Daoy (cell line): ENCODE data around the gene YIPF1. TPM values are rescaled to one million over a fixed set of nuclear protein-coding genes. Genes with fewer than 3 reads are reported as not detected.
"Not testable (repeated sequence)": the region's sequence is repeated elsewhere in the genome, so short reads cannot be mapped to it uniquely, and the experiment has no call there.

ENCODE experiments used
- DNase-seq: peaks from one replicate; pipeline ENCODE4 v3.0.0-alpha.2; 2015; ENCODE audit warnings: low read depth
- total RNA-seq: library from RNA; depleted of rRNA; stranded (reverse); fragments of >200 nt; shearing (Covaris generic); gene quantifications from 2 replicates; pipeline ENCODE4 v1.2.3, GENCODE V29; 2014

Gene YIPF1
- total RNA-seq, 1 experiment from 2014 or later, result 19.7 TPM

DNA sequence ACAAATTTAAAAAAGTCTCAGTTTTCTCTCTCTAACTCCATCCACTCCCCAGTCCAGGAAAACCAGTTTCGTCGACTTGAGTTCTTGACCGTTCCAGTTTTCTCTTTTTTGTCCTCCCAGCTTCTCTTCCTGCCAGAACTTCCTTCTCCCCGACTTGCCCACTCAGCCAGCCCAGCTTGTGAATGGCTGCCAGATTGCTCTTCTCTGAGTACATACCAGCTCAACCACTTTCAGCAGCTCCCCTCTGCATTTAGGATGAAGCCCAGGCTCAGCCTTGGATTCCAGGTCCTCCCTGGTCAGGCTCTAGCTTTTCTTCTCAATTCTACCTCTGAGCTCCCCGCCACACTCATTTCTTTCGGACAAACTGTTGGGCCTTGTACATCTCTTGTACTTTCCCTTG is 5.8 kb upstream of the YIPF1 start:
- no peak for DNase-seq

DNA sequence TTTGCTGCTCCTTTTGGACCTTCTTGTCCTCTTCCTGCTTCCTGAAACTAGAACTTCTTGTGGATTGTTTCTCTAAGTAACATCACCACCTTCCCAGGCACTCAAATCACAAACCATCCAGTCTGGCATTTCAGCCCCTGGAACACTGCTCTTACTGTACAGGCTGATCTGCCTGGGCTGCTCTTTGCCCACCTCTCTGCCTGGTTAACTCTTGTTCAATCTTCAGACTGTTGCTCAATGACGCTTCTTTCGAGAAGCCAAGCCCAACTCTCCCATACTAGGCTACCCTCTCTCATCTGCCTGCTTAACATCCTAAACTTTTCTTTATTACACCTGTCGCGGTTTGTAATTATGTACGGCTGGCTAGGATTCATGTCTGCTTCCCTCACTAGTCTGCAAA is 5.0 kb upstream of the YIPF1 start:
- DNase-seq, result no peak

DNA sequence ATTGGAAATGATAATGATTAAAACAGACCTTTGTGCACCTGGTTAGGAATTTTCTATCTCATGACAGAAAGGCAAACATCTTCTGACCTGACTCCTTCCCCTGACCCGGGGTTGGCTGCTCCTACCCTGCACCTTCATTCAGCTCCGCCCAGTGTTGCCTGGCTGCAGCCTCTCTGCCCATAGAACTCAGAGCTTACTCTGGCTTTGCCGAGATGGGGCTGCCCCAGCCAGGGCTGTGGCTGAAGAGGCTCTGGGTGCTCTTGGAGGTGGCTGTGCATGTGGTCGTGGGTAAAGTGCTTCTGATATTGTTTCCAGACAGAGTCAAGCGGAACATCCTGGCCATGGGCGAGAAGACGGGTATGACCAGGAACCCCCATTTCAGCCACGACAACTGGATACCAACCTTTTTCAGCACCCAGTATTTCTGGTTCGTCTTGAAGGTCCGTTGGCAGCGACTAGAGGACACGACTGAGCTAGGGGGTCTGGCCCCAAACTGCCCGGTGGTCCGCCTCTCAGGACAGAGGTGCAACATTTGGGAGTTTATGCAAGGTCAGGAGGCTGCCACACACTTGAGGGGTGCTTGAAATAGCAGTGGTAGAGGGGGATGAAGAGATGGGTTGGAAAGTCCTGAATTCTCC is 4.5 kb upstream of the YIPF1 start, which contains the start of gene DIO1:
Gene DIO1, plus strand, starts transcription at position 189 of the 638 bp plus-strand sequence. Its CDS starts 24 bp downstream, at position 213.
- DNase-seq, result no peak

DNA sequence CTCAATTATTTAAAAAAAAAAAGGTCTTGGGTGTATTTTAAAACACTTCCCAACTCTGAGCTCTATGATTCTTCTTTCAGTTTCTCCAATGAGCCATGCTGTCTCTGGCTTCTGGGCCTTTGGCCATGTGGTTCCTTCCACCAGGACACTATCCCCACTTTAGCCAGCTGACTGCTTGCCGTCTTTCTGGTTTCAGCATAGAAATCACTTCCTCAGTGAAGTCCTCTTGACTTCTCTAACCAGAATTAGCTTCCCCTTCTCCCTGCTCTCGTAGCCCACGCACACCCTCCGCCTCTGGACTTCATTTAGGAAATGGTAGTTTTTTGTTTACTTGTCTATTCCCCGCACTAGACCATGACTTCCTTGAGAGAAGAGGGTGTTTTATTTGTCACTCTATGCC is 3.3 kb upstream of the YIPF1 start:
- no peak for DNase-seq

DNA sequence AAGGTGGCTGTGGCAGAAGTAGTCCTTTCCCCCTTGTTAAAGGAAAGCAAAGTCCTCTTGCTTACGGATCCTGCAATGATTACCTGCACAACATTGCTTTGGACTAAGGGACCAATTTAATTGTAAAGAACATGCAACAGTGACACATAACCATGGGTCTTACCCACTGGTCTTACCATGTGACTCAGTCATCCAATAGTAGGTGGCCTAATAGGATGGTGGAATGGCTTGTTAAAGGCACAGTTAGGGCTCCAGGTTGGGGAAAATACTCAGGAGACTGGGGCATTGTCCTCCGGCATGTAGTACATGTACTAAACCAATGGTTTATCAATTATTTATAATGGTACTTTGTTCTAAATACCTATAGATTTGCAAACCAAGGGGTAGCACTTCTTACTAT is 2.1 kb upstream of the YIPF1 start:
- no peak for DNase-seq

DNA sequence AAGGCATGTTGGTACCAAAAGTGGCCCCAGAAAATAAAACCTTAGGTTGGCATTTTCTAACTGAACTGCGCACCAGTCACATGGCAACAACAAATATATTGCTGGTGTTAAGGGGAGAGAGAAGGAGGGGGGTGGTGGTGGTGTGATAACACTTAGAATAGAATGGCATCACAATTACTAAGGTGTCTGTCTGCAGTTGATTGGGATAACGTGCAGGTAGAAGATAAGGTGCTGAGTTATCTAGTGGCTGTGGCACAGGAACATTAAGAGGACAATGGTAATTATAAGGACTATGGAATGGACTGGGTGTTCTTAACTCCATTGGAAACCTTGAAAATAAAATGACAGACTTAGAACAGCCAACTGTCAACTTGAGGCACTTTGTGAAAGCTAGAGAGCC is 1.4 kb upstream of the YIPF1 start:
- no peak for DNase-seq

DNA sequence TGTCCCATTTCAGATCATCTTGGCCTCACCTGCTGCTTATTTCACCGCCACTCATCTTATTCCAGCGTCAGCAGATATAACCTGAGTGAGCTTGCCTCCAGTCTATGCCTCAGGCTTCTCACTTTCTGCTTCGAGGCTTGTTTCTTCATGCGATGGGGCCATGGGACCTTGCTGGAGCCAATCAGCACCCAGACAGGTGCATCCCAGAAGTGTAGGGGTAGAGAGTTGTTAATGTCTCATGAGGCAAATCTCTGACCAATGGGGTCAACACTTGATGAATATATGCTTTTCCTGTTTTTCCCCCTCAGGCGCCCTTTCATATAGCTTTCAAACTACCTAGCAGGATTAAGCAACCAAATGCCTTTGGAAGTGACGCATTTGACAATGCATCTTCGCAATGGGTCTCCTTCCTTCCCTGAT is 935 bp upstream of the YIPF1 start:
- DNase-seq, result no peak

DNA sequence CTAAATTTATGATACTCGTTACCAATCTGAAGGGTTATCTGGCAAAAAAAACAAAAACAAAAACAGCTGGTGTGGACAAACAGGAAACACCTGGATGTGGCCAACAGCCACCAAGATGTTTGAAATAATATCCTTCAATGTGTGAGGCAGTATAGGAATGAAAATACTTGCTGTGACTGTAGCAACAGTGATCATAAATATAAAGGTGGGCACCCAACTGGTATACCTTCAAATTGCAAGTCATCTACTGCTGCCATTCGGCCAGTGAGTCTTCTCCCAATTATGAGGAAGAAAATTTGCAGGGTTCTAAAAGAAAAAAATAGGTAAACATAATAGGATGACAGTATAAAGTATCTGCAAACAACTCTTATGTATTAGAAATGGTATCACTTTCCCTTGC is 916 bp downstream of the YIPF1 start:
- DNase-seq, result no peak

DNA sequence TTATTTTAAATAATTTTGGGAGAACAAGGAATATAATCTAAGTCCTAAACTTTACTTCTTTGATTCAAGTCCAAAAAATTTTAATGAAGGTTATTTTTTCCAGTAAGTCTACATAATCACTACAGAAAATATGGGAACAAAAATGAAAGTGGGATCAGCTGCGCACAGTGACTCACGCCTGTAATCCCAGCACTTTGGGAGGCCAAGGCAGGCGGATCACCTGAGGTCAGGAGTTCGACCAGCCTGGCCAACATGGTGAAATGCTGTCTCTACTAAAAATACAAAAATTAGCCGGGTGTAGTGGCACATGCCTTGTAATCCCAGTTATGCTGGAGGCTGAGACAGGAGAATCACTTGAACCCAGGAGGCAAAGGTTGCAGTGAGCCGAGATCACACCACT is 6.0 kb downstream of the YIPF1 start:
- not testable (repeated sequence) for DNase-seq

DNA sequence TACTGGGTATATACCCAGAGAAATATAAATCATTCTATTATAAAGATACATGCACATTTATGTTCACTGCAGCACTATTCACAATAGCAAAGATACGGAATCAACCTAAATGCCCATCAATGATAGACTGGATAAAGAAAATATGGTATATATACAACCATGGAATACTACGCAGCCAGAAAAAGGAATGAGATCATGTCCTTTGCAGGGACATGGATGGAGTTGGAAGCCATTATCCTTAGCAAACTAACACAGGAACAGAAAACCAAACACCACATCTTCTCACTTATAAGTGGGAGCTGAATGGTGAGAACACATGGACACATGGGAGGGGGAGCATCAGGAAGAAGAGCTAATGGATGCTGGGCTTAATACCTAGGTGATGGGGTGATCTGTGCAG is 7.7 kb downstream of the YIPF1 start:
- not testable (repeated sequence) for DNase-seq

DNA sequence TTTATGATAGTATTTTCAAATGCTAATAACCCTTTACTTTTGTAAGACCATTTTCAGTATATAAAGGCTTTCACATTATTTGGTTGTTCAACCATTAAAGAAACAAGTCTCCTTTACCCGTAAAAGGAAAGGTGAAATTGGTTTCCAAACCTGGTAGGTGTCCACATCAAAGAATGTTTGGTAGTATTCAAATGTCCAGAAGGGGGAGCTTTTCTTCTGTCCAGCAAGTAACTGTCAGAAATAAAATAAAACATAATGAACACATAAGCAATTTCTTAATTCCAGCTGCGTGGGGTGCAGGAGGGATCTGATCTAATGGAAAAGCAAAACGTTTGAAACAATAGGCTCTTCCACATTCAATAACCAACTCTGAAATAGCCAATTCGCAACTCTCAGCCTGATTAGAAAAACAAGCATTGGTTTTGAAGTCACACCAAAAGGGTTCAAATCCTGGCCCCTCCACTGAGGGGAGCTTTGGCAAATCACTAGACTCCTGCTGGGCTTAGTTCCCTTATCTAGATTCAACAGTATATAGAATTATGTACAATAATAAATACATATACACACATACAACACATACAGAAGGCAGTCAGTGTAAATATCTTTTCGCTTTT is 11.0 kb downstream of the YIPF1 start:
- DNase-seq, result peak; percentile 15

DNA sequence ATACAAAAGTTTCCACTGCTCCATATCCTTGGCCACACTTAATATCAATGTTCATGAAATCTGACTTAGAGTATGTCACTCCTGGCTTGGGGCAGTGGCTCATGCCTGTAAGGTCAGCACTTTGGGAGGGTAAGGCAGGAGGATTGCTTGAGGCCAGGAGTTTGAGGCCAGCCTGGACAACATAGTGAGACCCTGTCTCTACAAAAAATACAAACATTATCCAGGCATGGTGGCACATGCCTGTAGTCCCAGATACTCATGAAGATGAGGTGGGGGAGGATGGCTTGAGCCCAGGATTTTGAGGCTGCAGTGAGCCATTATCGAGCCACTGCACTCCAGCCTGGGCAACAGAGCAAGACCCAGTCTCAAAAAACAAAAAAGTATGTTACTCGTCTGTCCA is 14.4 kb downstream of the YIPF1 start:
- not testable (repeated sequence) for DNase-seq

DNA sequence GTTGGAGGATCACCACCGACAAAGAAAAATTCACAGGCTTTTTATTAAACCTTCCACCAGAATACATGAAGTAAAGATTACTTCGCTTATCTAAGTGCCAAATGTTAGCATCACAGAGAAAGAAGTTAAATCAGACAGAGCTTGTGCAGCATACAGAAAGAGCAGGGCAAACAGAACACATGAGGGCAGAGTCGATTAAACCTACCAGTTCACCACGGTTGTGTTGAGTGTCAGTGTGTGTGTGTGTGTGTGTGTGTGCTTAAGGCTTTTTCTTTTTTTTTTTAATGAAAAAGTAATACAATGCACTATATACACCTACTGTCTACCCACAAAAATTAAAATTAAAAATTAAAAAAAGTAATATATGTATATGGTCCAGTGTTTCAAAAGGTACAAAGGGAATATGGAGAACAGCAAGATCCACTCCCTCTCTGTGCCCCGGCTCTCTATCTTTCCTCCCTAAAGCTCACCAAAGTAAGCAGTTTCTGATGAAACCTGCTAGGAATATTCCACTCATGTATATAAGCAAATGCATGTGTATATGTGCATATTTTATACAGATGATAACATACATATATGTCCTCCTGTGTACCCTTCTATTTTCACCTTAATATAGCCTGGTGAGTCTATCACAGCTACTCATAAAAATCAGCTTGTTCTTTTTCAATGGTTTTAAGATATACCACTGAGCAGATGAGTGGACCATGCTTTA is 17.7 kb downstream of the YIPF1 start:
- DNase-seq, result no peak

DNA sequence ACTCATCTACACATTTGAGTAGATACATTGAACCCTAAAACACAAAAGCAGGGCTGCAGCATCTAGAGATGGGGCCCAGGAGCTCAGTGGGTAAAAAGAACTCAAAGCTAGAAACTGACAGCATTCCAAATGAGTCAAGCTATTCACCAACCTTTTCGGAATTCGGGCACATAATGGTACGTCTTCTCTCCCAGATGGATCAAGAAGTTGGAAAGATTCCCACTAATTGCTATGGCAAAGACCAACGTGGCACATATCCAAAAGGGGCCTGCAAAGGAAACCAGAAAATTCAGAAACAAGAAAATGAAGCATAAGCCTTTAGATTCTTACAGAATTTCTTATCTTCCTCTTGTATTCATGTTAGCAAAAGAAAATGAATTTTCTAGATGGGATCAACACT is 18.4 kb downstream of the YIPF1 start:
- no peak for DNase-seq

DNA sequence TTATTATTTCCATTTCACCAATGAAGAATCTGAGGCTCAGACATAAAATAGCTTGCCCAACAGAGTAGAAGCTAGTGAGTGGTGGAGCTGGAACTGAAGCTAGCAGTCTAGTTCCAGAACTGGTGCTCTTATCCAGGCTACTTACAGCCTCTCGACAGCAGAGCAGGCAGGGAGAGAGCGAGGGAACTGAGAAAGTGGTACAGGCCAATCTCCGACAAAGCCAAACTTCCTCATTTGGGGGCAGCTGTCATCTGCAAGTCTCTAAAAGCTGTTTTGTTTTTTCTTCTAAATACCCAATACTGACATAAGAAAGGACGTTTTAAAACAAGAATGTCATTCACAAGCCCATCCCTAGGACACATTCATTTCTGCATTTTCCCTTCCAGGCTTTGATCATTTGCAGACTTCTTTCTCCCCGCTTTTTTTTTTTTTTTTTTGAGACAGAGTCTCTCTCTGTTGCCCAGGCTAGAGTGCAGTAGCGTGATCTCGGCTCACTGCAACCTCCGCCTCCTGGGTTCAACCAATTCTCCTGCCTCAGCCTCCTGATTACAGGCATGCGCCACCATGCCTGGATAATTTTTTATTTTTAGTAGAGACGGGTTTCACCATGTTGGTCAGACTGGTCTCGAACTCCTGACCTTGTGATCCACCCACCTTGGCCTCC is 20.0 kb downstream of the YIPF1 start:
- DNase-seq, result no peak

DNA sequence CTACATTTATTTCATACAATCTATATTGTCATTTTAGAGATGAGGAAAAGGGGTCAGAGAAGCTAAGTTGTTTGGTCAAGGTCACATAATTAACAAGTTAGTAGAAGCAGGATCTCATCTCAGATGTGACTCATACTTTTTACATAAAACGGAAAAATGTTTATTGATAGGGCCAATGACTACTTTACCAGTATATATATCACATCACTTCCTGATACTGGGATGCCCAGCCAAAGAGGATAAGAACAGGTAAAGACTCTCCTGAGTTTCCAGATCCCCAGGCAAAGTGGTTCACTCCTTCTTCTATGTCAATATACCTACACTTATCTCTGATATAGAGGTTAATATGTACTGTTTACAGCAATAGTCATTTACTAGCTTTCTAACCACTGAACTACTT is 21.0 kb downstream of the YIPF1 start:
- no peak for DNase-seq

DNA sequence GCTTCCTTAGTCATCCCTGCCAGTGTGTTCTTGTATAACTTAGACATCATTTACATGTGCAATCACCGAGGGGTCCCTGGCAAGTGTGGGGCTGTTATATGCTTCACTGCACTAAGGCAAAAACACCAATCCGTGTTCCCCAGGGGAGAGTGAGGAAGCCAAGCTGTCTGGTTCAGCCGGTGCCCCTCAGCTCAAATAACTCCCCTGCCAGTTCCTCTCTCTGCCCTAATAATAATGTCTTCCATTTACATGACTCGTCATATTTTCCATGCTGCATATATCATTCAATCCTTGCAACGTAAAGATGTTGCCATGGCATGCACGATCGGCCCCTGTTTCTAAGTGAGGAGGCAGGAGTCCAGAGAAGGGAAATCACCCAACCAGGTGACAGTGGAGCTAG is 27.1 kb downstream of the YIPF1 start:
- DNase-seq, result no peak

DNA sequence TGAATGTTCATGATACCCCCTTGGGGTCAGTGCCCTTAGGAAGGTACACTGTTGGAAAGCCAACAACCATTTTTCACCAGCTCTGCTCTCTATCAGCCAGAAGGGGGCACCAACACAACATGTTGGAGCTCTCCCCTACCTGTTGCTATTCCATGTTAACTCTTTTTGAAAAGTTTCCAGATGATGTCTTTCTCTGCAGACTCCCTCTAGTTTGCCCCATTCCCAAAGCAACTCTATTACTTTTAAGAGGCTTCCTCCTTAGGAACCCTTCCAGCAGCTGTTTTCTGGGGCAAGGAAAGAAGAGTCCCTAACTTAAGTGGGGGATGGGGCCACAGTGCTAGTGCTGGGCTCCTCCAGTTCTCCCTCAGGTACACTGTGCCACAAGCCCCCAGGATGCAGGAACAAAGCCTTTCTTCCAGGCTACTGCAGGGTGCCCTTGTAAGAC is 28.6 kb downstream of the YIPF1 start:
- DNase-seq, result peak; percentile 63

DNA sequence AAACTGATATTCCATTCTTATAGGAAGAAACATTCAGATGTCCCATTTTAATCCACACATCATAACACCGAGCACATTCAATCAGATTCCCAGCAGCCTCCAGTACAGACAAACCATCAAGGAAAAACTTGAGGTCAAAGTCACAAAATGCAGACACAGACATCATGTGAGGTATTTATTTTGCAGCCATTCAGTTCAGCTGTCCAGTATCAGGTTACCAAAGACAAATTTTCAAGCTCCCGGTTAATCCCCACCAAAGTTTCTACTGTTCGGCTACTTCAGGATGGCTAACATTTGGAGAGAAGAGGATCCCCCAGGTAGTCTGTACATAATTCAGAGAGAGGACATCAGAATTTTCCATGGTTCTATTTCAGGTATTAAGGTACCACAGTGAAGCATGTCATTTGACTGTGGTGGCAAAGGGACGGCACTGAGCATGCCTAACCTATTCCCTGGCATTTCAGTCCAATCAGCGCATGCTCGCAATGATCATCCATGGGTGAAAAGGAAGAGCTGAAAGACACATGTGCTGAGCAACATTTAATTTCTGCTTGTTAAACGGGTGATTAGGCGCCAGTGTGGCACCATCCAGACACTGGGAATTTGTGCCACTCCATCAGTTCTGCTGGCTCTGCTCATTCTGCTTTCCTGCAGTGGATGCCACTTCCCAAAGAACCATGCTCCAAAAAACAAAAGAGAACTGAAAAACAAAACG is 37.9 kb downstream of the YIPF1 start:
- no peak for DNase-seq

DNA sequence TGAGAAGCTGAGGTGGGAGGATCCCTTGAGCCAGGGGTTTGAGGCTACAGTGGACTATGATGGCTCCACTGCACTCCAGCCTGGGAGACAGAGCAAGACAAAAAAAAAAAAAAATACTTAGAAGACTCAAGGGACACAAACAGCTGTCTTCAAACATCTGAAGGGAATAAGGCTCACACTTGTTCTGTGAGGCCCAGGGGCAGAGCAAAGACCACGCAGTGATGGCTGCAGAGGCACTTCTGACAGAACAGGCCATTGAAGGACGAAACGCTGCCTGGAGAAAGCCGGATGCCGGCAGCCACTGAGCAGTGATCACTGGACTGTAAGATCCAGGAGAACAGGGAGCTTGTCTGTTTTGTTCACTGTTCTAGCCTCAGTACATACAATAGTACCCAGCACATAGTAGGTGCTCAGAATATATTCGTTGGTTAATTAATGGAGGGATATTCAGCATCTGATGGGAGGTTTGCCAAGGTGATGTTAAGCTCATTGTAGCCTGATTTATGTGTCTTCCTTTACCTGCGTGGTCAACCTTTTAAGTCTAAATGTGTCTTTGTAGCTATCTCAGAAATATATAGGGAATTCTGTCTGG is 39.4 kb downstream of the YIPF1 start:
- no peak for DNase-seq

DNA sequence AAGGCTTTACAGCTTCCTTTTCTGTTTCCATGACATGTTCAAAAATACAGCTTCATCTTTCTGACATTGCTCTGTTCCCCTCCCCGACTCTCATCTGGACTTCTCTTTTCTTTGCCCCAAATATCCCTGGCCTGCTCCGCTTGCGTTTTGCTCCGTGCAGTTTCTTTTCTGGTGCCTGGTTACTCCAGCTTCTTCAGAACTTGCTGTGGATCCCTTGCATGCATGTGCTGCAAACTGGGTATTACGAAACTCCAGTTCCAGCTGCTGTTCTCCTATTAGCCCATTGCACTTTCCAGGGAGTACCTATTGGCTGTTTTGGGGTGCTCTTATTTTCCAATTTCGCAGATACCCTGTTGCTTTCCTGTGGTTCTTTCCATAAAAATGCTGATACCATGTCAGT is 41.6 kb downstream of the YIPF1 start:
- DNase-seq, result no peak

DNA sequence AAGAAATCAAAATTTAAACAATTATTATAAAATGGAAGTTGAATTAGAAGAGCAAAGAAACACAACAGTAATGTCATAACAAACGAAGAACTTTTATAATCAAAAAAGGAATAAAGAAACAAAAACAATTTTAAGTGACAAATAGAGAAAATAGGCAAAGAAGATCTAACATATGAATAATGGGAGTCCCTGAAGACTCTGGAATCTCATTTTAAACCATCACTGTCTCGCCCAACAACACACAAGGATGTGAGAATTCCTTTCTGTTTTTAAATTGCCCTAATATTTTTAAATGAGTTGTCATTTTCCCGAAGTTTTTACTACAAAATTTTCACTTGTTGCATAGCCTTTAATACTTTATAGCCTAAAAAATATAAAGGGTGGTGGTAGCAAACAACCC is 47.2 kb downstream of the YIPF1 start:
- DNase-seq, result no peak
